Neural progenitor cell (in vitro differentiated cells): ENCODE data around the gene SPATA12.

ENCODE experiments used
- EZH2phosphoT487 ChIP-seq: fragments of 200-600 bp; sonication (generic); IDR thresholded peaks from 2 replicates; pipeline ENCODE4 v1.6.1; 2017; ENCODE audit warnings: antibody characterized with exemption
- TF ChIP-seq, protein P1 (sequence below): fragments of 200-600 bp; sonication (generic); IDR thresholded peaks from 2 replicates; pipeline ENCODE4 v1.5.1; 2017; ENCODE audit warnings: antibody characterized with exemption, mild to moderate bottlenecking

DNA sequence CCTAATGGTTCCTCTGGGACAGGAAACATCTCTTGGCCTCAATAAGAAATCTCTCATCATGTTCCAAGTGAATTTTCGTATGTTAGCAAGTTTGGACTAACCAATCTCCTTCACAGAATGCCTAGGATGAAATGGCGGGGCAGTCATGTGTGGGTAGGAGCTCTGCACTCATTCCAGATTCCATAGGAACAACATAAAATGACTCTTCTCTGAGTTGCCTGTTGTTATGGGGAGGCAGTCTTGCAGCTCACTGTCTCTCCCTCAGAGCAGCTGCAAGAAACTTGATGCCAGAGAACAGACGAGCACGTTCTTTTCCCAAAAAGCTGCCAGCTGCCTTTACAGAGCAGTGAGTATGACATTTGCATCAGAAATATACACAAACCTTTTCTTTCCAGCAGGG lies 34.1 kb downstream of the SPATA12 start:
- TF ChIP-seq, protein P1, sequence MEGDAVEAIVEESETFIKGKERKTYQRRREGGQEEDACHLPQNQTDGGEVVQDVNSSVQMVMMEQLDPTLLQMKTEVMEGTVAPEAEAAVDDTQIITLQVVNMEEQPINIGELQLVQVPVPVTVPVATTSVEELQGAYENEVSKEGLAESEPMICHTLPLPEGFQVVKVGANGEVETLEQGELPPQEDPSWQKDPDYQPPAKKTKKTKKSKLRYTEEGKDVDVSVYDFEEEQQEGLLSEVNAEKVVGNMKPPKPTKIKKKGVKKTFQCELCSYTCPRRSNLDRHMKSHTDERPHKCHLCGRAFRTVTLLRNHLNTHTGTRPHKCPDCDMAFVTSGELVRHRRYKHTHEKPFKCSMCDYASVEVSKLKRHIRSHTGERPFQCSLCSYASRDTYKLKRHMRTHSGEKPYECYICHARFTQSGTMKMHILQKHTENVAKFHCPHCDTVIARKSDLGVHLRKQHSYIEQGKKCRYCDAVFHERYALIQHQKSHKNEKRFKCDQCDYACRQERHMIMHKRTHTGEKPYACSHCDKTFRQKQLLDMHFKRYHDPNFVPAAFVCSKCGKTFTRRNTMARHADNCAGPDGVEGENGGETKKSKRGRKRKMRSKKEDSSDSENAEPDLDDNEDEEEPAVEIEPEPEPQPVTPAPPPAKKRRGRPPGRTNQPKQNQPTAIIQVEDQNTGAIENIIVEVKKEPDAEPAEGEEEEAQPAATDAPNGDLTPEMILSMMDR = no peak
- no peak for TF ChIP-seq EZH2phosphoT487
